Glutamatergic neuron (in vitro differentiated cells): ENCODE data around the gene SLC49A3. TPM values are rescaled to one million over a fixed set of nuclear protein-coding genes. Genes with fewer than 3 reads are reported as not detected.
"Not testable (repeated sequence)": the region's sequence is repeated elsewhere in the genome, so short reads cannot be mapped to it uniquely, and the experiment has no call there.

Experiments used
- DNase-seq: peaks from one replicate; pipeline ENCODE4 v3.0.0; 2022
- H3K27ac Mint-ChIP-seq: one replicate; pipeline ENCODE4 v1.8.0; 2020; ENCODE audit warnings: mild to moderate bottlenecking, mixed read lengths, inconsistent platforms; ENCODE audit not compliant: unreplicated experiment
- H3K27me3 Mint-ChIP-seq: one replicate; pipeline ENCODE4 v1.8.0; 2020; ENCODE audit warnings: mild to moderate bottlenecking, moderate library complexity, mixed read lengths, inconsistent platforms; ENCODE audit not compliant: unreplicated experiment
- H3K36me3 Mint-ChIP-seq: one replicate; pipeline ENCODE4 v1.8.0; 2020; ENCODE audit warnings: mild to moderate bottlenecking, mixed read lengths, inconsistent platforms; ENCODE audit not compliant: unreplicated experiment
- H3K4me1 Mint-ChIP-seq: one replicate; pipeline ENCODE4 v1.8.0; 2020; ENCODE audit warnings: mild to moderate bottlenecking, low read depth, mixed read lengths, inconsistent platforms; ENCODE audit not compliant: unreplicated experiment
- H3K4me3 Mint-ChIP-seq: one replicate; pipeline ENCODE4 v1.8.0; 2020; ENCODE audit warnings: mild to moderate bottlenecking, mixed read lengths, inconsistent platforms; ENCODE audit not compliant: unreplicated experiment
- H3K9me3 Mint-ChIP-seq: one replicate; pipeline ENCODE4 v1.8.0; 2020; ENCODE audit warnings: mild to moderate bottlenecking, moderate library complexity, mixed read lengths, inconsistent platforms; ENCODE audit not compliant: unreplicated experiment
- CTCF ChIP-seq: fragments of 200-600 bp; sonication (generic); IDR thresholded peaks from one replicate; pipeline ENCODE4 v1.5.0; 2021; ENCODE audit not compliant: partially characterized antibody, unreplicated experiment
- total RNA-seq: library from RNA; stranded (reverse); fragmentation: NEBNext Ultra II Directional; extraction: Animal tissue kit (Norgen Biotek cat#: 25700); gene quantifications from one replicate; pipeline ENCODE4 v1.2.1, GENCODE V29; 2021; ENCODE audit not compliant: unreplicated experiment

SLC49A3 gene
- total RNA-seq, 1 donor from 2014 or later: not detected

GRCh38 chr4:674172-675035, 14.5 kb downstream of the SLC49A3 start, which contains the start of the genes ATP5ME and MYL5:
Gene ATP5ME, minus strand, starts transcription at chr4:674276. Its CDS starts 29 bp downstream, at chr4:674247.
Gene MYL5, plus strand, starts transcription at chr4:674542. Its CDS starts 3,485 bp downstream, at chr4:678027.
- Mint-ChIP-seq H3K27me3 (peaks cover 2% of the 10 kb centered on the region), H3K4me1 (peaks cover 5% of the 10 kb centered on the region), H3K4me3 (peak within 1 kb of the TSS; percentile 95), H3K9me3 (peaks cover 6% of the 10 kb centered on the region), H3K27ac (peak within 1 kb of the TSS; percentile 88), H3K36me3 (no peaks in the 10 kb centered on the region)
- peak; percentile 100 for TF ChIP-seq CTCF
- peak; percentile 95 for DNase-seq

GRCh38 chr4:673349-674091, 15.4 kb downstream of the SLC49A3 start:
- Mint-ChIP-seq H3K9me3 (peaks cover 6% of the 10 kb centered on the region), H3K27ac (peak overlapping the region; percentile 88), H3K27me3 (peaks cover 2% of the 10 kb centered on the region), H3K4me3 (peak overlapping the region; percentile 95), H3K36me3 (no peaks in the 10 kb centered on the region), H3K4me1 (peaks cover 5% of the 10 kb centered on the region)
- TF ChIP-seq CTCF: no peak
- DNase-seq: peak; percentile 39

GRCh38 chr4:671769-672168, 17.2 kb downstream of the SLC49A3 start:
- Mint-ChIP-seq H3K9me3 (peaks cover 6% of the 10 kb centered on the region), H3K27me3 (no peaks in the 10 kb centered on the region), H3K27ac (no peak overlapping the region), H3K4me1 (peaks cover 5% of the 10 kb centered on the region), H3K36me3 (no peaks in the 10 kb centered on the region), H3K4me3 (no peak overlapping the region)
- TF ChIP-seq CTCF: no peak
- no peak for DNase-seq

- not testable (repeated sequence) for DNase-seq, H3K4me1 Mint-ChIP-seq
Observed at GRCh38 chr4:669806-670559, 19.0 kb downstream of the SLC49A3 start.

GRCh38 chr4:668219-668618, 20.7 kb downstream of the SLC49A3 start:
- H3K27me3 Mint-ChIP-seq, H3K9me3 Mint-ChIP-seq, H3K4me1 Mint-ChIP-seq, H3K4me3 Mint-ChIP-seq, H3K27ac Mint-ChIP-seq, DNase-seq, H3K36me3 Mint-ChIP-seq: not testable (repeated sequence)

More at GRCh38 chr4:669806-670559, 19.0 kb downstream of the SLC49A3 start:
- H3K4me3 Mint-ChIP-seq, H3K9me3 Mint-ChIP-seq, H3K27me3 Mint-ChIP-seq, H3K36me3 Mint-ChIP-seq, H3K27ac Mint-ChIP-seq: not testable (repeated sequence)
